Activated T-helper 1 cell treated with anti-CD3 and anti-CD28 coated beads, Interleukin-2, amount 50 U/mL, for 16 hours (primary cell): ENCODE measurements around the gene TTL.
"Not testable (repeated sequence)": the region's sequence is repeated elsewhere in the genome, so short reads cannot be mapped to it uniquely, and the experiment has no call there.

Source experiments
- DNase-seq, 2 donors: peaks; one replicate each; pipeline ENCODE4 v3.0.0-alpha.2; 2020; ENCODE audit warnings: low read depth in 1 of 2, low spot score in 1 of 2

Gene TTL

DNA sequence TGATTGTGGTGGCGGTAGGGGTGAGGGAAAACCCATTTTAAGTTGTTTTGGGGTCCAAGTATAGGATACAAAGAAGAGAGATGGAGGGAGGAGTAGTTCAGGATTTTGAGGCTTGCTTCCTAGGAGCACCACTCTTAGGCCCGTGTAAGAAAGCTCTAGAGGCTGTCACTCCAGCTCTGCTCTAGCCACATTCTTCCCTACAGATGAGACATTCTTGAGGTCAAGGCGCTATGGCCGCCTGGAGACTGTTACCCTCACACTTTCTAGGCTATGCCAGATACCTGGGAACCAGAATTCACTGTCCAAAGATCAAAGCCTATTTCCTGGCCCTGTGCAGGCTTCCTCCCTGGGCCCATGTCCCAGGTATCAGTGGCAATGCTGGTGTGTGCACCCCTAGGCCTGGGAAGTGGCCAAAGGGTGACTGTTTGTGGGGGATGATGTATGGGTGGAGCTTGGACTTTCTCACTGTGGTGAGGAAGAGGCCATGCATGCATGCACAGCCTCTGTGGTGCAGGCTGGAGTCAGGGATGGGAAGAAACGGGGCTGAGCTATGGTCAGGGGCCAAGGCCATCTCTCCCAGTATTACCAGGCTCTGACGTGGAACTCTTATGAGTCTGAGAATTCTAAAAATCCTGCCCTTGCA lies 7.0 kb upstream of the TTL start:
- no peak for DNase-seq

DNA sequence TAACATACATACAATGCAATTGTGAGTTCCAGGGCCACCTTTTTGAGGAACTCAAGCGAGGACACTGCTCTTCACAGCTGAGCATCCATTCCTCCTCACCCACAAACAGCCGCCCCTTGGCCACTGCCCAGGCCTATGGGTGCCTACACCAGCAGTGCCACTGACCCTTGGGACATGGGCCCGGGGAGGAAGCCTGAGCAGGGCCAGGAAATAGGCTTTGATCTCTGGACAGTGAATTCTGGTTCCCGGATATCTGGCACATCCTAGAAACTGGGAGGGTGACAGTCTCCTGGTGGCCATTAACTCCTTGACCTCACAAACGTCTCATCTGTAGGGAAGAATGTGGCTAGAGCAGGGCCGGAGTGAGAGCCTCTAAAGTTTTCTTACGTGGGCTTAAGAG lies 5.5 kb upstream of the TTL start:
- no peak for DNase-seq

DNA sequence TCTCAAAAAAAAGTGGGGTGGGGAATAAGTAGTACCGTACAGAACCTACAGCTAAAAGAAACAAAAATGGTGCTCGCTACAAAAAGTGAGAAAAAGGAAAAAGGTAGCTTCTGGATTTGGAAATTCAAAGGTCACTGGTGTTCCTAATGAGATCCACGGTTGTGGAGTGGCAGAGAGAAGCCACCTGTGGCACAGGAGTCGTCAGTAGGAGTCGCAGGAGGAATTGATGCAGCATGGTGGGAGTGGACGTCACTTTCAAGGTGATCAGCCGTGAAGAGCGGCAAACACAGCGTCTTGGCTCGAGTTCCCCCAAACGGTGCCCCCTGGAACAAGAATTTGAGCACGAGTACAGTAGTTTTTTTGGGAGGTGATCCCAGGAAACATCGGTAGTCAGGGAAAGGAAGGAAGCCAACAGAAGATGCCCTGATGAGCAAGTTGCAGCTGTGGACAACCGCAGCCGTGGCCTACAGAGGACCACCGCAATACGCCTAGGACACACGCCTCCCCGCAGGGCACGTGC lies 1.4 kb upstream of the TTL start:
- DNase-seq, result no peak

DNA sequence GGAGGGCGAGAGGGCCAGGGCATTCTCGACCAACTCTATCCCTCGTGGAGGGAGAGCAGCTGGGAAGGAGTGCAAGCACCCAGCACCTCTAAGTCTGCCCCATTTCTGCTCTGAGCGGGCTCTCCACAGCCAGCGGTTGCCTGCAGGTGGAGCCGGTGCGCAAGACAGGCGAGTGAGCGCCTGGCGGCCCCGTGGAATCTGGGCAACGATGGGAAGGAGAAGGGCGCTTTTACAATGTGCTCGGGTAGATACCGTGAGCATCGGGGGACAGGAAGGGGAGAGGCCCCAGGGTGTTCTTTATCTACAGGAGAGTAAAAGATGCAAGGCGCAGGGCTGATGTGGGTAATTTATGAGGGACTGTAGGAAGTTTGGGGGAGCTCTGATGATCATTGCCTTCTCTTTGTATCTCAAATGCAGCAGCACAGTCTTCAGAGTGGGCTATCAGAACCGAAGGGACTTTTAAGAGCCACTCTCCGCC lies 867 bp upstream of the TTL start:
- DNase-seq, result peak; percentile 65 to 72

DNA sequence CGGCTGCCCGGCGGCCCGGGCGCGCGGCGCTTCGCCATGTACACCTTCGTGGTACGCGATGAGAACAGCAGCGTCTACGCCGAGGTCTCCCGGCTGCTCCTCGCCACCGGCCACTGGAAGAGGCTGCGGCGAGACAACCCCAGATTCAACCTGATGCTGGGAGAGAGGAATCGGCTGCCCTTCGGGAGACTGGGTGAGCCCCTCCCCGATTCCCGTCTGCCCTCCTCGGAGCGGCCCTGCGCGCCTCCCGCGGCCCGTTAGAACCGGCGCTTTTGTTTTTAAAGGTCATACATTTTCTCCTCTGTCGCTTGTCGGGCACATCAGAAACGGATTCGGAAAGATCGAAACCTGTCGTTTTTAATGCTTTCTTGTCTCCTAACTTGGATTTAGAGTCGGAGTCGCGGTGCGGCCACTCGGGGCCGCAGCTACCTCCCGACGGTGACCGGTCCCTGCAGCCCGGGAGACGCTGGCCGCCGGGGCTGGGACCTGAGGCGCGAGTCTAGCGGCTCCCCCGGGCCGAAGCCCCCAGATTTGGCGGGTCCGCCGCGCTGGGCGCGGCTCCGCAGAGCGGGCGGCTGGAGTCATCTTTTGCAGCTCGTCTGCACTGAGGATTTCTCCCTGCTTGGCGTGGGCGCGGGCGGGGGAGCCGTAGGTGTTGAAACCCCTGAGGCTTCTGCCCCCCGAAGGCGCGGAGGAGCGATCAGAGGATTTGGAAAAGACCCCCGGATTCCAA lies 519 bp downstream of the TTL start:
- peak; percentile 6 to 7 for DNase-seq

DNA sequence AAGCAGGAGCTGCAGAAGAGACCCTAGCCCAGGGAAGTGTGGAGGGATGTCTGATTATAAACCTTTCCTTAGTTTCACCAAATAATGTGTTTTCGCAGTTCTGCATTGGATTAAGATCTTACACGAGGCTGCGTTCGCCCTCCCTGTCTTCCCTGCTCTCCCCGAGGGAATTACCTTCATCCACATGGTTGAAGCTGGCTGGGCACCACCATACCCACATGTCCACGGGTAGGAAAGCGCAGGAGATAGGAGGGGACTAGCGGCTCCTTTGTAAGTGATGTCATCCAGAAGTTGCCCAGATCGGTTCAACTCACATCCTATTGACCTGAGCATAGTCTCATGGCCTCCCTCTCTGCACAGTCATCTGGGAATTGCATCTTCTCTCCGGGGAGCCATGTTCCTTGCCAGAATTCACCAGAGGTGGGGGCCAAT lies 1.1 kb downstream of the TTL start:
- no peak for DNase-seq

DNA sequence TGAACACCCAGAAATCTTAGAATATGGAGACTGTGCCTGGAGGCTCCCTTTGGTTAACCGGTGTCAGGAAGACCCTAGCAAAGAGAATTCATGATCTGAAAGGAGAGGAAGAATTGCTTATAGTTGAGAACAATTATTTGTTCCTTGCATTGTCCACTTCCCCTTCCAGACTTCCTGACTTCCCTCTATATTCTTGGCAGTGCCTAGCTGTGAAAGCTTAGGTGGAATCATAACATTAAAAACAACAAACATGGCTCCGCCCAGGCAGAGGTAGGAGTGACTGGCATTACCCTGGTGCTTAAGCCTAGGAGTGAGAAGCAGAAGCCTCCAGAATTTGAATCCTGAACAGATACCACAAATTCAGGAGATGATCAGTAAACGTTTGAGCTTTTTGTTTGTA lies 1.9 kb downstream of the TTL start:
- no peak for DNase-seq

DNA sequence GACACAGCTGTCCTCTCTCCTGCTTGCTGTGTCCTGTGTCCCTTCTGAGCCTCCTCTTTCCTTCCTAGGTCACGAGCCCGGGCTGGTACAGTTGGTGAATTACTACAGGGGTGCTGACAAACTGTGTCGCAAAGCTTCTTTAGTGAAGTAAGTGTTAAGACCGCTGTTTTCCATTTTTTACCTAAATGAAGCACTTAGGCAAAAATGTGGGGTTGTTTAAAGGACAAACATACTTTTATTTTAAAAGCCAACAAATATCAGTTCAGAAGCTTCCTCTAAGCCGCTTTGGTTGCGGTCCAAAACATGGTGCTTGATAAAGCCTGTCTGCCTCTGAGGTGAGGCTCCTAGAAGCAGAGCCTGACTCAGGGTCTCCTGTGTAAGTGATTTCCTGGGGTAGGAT lies 3.9 kb downstream of the TTL start:
- no peak for DNase-seq

DNA sequence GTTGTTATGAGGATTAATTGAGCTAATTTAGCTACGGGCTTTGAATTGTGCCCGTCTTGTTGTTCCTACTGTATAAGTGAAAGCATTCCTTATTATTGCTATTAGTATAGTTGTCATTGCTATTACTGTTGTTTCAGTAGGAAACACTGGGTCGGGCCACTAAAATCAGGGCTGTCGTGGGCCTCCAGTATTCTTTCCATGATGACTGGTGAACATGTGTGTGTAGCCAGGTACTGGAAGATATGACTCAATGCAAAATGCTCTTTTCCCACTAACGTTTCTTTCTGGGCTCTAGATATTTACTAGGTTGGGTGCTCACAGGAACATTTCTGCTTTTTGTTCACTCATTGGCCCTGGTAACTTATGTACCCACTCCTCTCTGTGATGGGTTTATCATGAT lies 4.9 kb downstream of the TTL start:
- DNase-seq, result no peak

DNA sequence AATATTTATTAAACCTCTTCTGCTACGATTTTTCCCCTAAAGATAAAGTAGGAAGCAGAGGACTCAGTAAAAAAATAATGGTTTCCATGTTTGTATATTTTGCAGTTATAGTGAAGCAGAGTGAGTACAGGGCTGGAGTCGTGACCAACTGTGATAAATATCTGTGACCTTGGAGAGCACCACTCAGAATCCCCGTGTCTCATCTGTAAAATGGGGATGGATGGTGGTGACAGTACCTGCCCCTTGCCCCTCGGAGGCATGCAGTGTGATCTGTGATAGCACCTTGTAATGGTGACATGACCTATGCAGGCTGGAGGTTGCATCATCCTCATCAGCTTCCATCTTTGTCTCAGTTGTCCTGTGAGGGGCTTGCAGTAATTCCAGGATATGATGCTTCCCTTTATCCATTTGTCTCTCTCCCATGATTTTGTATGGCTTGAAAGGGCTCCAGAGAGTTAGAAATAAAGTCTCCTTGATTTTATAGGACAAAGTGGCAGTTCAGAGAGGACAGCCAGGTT lies 5.5 kb downstream of the TTL start:
- no peak for DNase-seq

DNA sequence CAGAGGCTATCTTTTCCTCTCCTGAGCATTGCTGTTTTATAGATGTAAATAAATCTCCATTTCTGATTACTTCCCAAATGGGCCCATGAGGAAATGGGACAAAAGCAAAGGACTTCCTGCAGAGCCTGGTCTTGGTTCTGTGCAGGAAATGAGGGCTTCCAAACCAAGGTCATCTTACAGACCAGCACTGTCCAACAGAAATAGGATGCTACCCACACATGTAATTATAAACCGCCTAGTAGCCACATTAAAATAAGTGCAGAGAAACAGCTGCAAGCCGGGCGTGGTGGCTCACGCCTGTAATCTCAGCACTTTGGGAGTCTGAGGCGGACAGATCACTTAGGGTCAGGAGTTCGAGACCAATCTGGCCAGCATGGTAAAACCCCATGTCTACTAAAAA lies 6.2 kb downstream of the TTL start:
- no peak for DNase-seq

DNA sequence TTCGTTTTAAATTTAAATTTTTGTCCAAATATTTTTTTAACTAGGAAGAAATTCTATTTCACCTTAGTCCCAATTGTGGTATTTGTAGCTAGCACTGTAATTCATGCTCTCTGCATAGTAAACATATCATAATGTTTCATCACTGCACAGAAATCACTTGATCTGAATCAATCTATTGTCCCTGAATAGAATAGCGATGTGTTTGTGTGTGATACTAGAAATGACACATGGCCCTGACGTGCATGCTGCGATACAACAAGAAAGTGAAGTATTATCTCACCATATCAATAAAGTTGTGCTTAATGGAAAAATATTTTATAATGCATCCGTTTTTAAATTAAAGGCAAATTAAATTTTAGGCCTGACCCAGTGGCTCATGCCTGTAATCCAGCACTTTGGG lies 10.0 kb downstream of the TTL start:
- no peak for DNase-seq

DNA sequence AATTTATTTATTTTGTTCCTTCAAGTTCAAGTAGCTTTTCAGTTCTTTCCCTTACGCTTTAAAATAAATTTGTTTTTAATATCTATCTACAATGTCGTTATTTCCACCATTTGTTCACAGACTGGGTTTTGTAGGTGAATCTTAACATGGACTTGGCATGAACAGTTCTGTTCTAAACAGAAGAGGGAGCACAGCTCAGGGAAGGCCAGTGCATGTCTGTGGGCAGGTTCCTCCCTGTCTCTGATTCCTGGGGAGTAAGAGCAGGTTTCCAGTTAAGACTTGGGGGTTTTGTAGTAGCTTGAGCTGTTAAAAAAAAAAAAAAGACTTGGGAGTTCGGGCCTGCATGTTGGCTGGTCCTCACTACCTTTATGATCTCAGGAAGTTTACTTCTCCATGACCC lies 11.1 kb downstream of the TTL start:
- DNase-seq, result no peak

DNA sequence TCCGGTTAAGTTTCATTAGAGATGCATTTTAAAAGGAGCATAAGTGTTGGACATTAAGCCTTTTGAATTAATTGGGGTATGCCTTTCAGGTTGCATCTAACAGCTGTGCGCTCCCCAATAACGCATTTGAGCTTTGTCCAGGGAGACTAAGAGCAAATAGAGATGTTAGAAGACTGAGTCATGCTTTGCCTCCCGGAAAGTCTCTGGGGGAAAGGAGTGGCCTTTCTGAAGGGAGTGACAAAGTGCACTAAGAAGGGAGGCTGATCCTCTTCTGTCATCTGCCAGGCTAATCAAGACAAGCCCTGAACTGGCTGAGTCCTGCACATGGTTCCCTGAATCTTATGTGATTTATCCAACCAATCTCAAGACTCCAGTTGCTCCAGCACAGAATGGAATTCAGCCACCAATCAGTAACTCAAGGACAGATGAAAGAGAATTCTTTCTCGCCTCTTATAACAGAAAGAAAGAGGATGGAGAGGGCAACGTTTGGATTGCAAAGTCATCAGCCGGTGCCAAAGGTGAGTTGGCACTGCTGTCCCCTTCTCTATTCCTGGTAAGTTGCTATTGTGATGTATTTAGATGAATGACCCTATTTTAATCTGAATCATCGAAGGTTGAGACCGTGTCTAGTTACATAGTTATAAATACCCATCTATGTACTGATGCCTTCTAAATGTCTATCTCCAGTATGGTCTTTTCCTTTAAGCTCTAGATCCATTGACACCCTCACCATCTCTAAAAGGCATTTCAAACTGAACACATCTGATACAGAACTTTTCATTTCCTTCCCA lies 12.1 kb downstream of the TTL start:
- DNase-seq, result no peak

DNA sequence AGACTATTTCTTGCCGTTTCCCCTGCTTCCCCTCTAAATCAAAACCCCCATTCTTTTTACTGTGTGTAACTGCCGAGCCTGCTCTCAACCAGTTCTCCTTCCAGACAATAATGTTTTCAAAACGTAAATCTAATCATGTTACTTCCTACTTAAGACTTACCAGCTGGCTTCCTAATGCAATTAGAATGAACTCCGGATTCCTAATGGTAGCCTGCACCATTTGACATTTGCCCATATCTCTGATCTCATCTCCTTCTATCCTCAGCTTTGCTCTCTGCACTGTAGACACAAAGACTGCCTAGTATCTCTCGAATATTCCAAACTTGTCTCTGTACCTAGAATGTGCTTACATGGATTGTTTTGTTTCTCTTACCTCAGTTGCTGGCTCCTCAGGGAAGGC lies 12.9 kb downstream of the TTL start:
- no peak for DNase-seq

DNA sequence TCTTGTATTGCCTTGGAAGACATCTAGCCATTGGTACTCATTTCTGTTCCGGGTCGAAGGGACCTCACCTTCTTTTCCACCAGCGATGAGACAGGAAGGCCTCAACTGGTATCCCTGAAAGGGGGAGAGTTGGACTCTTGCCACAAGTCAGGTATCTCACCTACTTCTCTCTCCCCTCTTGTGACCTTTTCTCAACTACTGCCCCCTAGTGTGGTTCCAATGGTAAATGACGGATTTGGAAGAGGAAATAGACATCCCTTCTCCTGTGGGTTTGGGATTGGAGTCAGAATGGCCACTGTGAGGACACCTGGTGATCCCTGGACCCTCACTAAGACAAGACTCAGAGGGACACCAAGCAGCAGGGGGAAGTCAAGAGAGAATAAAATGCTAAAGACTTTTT lies 13.9 kb downstream of the TTL start:
- not testable (repeated sequence) for DNase-seq

DNA sequence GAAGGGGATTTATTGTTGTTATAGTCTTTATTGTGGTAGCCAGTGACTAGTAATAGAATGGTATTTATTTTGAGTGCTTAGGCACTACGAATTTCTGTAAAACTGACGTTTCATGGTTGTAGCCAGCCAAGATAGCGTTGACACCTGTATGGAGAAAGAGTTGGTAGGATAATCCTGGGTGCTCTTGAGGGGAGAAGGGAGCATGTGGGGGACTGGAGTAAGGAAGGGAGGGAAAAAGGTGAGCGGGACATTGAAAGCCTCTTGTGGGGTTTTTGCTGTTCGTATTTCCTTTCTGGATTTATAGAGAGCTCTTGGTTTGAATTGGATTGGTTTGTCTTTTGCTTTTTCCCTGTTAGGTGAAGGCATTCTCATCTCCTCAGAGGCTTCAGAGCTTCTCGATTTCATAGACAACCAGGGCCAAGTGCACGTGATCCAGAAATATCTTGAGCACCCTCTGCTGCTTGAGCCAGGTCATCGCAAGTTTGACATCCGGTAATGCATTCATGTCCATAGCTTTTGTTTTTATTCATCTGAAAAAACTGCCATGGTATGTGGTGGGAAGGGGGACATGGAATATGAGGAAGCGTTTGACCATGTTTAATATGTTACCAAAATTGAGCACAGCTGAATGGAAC lies 19.0 kb downstream of the TTL start:
- DNase-seq, result not testable (repeated sequence)

DNA sequence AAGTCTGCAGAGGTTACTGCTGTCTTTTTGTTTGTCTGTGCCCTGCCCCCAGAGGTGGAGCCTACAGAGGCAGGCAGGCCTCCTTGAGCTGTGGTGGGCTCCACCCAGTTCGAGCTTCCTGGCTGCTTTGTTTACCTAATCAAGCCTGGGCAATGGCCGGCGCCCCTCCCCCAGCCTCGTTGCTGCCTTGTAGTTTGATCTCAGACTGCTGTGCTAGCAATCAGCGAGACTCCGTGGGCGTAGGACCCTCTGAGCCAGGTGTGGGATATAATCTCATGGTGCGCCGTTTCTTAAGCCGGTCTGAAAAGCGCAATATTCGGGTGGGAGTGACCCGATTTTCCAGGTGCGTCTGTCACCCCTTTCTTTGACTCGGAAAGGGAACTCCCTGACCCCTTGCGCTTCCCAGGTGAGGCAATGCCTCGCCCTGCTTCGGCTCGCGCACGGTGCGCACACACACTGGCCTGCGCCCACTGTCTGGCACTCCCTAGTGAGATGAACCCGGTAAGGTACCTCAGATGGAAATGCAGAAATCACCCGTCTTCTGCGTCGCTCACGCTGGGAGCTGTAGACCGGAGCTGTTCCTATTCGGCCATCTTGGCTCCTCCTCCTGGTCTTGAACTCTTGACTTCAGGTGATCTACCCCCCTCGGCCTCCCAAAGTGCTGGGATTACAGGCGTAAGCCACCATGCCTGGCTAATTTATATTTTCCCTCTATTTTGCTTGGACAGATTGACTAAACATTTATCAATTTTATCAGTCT lies 27.5 kb downstream of the TTL start:
- DNase-seq, result not testable (repeated sequence)

DNA sequence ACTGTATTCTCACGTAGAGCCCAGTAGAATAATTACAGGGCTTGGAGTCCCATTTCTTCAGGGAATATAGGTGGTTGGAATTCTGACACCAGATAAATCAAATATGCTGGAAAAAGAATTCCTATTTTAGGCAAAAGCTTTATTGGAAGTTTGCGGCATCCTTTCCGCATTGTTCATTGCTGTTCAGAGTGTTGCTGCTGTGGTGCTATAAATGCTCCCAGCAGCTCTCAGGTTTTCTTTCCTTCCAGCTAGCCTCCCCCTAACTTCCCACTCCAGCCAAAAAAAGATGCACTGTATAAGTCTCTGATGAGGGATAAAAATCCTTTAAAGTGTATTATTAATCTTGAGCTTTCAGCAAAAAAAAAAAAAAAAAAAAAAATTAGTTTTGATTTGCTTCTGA lies 34.8 kb downstream of the TTL start:
- DNase-seq, result no peak

DNA sequence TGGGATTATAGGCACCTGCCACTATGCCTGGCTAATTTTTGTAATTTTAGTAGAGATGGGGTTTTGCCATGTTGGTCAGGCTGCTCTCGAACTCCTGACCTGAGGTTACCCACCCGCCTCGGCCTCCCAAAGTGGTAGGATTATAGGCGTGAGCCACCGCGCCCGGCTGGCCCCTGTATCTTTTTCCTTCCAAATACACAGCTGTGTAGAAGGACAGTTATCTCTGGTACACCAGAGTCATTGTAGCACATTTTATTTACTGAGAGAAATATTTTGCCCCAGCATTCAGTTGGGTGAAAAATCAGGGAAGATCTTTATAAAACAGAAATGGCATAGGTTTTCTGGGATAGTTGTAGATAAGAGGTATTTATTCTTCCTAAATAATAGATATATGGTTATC lies 36.9 kb downstream of the TTL start:
- DNase-seq, result no peak
